Keratinocyte (primary cell): ENCODE data around the gene GARIN5B. TPM values are rescaled to one million over a fixed set of nuclear protein-coding genes. Genes with fewer than 3 reads are reported as not detected.

Experiments used
- DNase-seq: peaks from one replicate; pipeline ENCODE4 v3.0.0-alpha.2; 2011; ENCODE audit warnings: low read depth, missing footprints, low spot score
- FAIRE-seq: peaks from 2 replicates; lab custom pipeline; 2011; peaks lifted over from hg19 to GRCh38; lab: Jason Lieb, UNC
- H2AFZ ChIP-seq: 2 replicates; pipeline ENCODE4 v1.6.0; 2012; ENCODE audit warnings: low read length, control low read depth, inconsistent platforms; ENCODE audit not compliant: control insufficient read depth
- H3K27ac ChIP-seq: 2 replicates; pipeline ENCODE4 v1.5.1; 2011; ENCODE audit warnings: low read length; ENCODE audit not compliant: control insufficient read depth, insufficient read depth
- H3K27me3 ChIP-seq: 3 replicates; pipeline ENCODE4 v1.6.0; 2011; ENCODE audit warnings: low read length; ENCODE audit not compliant: control insufficient read depth, insufficient read depth; ENCODE audit errors: extremely low read depth
- H3K36me3 ChIP-seq, 2 experiments: 2 replicates in 1 of 2; 3 replicates in 1 of 2; pipeline ENCODE4 v1.5.1; 2011; ENCODE audit warnings: low read length in 2 of 2, mild to moderate bottlenecking in 1 of 2; ENCODE audit not compliant: control insufficient read depth in 2 of 2, insufficient read depth in 2 of 2; ENCODE audit errors: extremely low read depth in 1 of 2
- H3K4me1 ChIP-seq: 3 replicates; pipeline ENCODE4 v1.5.1; 2011; ENCODE audit warnings: low read length; ENCODE audit not compliant: control insufficient read depth, insufficient read depth; ENCODE audit errors: extremely low read depth
- H3K4me2 ChIP-seq: 3 replicates; pipeline ENCODE4 v1.6.0; 2011; ENCODE audit warnings: low read depth, low read length; ENCODE audit not compliant: control insufficient read depth, insufficient read depth; ENCODE audit errors: extremely low read depth
- H3K4me3 ChIP-seq, 3 experiments: fragments of 200-600 bp in 1 of 3; sonication (generic) in 1 of 3; 2 replicates in 2 of 3; 3 replicates in 1 of 3; pipeline ENCODE4 v1.5.1; 2011 to 2016; ENCODE audit warnings: low read length in 3 of 3, mild to moderate bottlenecking in 3 of 3, control low read depth in 2 of 3, inconsistent platforms in 1 of 3, low read depth in 1 of 3, mixed read lengths in 1 of 3, mixed run types in 1 of 3, moderate library complexity in 1 of 3; ENCODE audit not compliant: control insufficient read depth in 2 of 3, insufficient read depth in 2 of 3; ENCODE audit errors: extremely low read depth in 1 of 3
- H3K79me2 ChIP-seq: 2 replicates; pipeline ENCODE4 v1.6.0; 2012; ENCODE audit warnings: low read length; ENCODE audit not compliant: control insufficient read depth, insufficient read depth
- H3K9ac ChIP-seq: 3 replicates; pipeline ENCODE4 v1.6.0; 2011; ENCODE audit warnings: low read length; ENCODE audit not compliant: control insufficient read depth, insufficient read depth; ENCODE audit errors: extremely low read depth
- H3K9me1 ChIP-seq: 3 replicates; pipeline ENCODE4 v1.6.0; 2011; ENCODE audit warnings: low read length; ENCODE audit not compliant: control insufficient read depth, insufficient read depth; ENCODE audit errors: extremely low read depth
- H3K9me3 ChIP-seq: 2 replicates; pipeline ENCODE4 v1.5.1; 2012; ENCODE audit warnings: low read depth, low read length; ENCODE audit not compliant: control insufficient read depth
- H4K20me1 ChIP-seq: 3 replicates; pipeline ENCODE4 v1.6.0; 2011; ENCODE audit warnings: low read length; ENCODE audit not compliant: control insufficient read depth, insufficient read depth; ENCODE audit errors: extremely low read depth
- CTCF ChIP-seq, 3 experiments: IDR thresholded peaks in 1 of 3; conservative IDR thresholded peaks in 1 of 3; optimal IDR thresholded peaks in 1 of 3; 2 replicates in 2 of 3; 3 replicates in 1 of 3; pipeline versions ENCODE3 to v1.5.1; 2011; ENCODE audit warnings: low read length in 3 of 3, mild to moderate bottlenecking in 3 of 3, moderate library complexity in 2 of 3, control low read depth in 1 of 3, inconsistent platforms in 1 of 3; ENCODE audit not compliant: insufficient read depth in 2 of 3; ENCODE audit errors: extremely low read depth in 1 of 3
- EZH2 ChIP-seq: IDR thresholded peaks from one replicate; pipeline ENCODE4 v1.6.1; 2012; ENCODE audit warnings: inconsistent platforms, mild to moderate bottlenecking, low read length, moderate library complexity
- dilution Hi-C: fragments of 300-500 bp; cut with MboI; formaldehyde crosslinking; loops from one replicate; pipeline ENCODE4 v1.7.0; 2020; ENCODE audit warnings: low sequenced_read_pairs; ENCODE audit not compliant: extremely low pct_ligation_motif_present
- polyA plus RNA-seq, 5 experiments: library from polyadenylated mRNA; depleted of rRNA in 3 of 5; stranded (reverse) in 3 of 5; stranded (forward) in 1 of 5; unstranded in 1 of 5; fragments of >200 nt; gene quantifications; 1 replicate in 1 of 5; 2 replicates in 3 of 5; 3 replicates in 1 of 5; pipeline versions ENCODE4 v1.2.1 to v1.2.3, GENCODE V29; 2011 to 2012; ENCODE audit warnings: missing spikeins in 2 of 5, low read depth in 1 of 5, low replicate concordance in 1 of 5

The GARIN5B gene
- polyA plus RNA-seq, 1 donor (not counting 4 experiments of a cell fraction or from before 2014, with no cell fraction given), result not detected

DNA sequence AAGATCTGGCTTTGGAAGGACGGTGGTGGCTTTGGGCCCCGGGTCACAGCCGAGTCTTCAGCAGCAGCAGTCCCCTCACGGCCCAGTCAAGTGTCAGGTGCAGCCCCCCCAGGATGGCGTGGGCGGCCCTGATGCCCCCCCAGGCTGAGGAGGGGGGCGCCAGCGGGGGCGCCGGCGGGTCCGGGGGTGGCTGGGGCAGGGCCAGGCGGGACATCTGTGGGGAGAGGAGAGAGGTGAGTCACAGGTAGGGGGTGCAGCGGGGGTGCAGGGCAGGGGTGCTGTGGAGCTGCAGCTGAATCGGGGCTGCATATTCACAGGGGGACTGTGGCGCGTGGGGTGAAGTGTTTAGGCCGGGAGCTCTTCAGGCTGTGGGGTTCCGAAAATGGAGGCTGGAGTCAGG, 2.9 kb upstream of the GARIN5B start:
- Histone ChIP-seq H3K4me3 (no peak overlapping the region), H4K20me1 (no peaks in the 10 kb centered on the region), H3K9me1 (no peaks in the 10 kb centered on the region), H3K36me3 (no peaks in the 10 kb centered on the region), H3K4me2 (no peak overlapping the region), H3K4me1 (peaks cover 14% of the 10 kb centered on the region), H2AFZ (no peak overlapping the region), H3K27me3 (peaks cover 4% of the 10 kb centered on the region), H3K9me3 (no peaks in the 10 kb centered on the region), H3K79me2 (no peaks in the 10 kb centered on the region), H3K27ac (no peak overlapping the region), H3K9ac (no peak overlapping the region)
- FAIRE-seq (no peak), DNase-seq (no peak)
- TF ChIP-seq CTCF (optimal IDR thresholded peaks at IDR 0.05 in 1 of 3, IDR thresholded peaks at IDR 0.05 in 1 of 3, conservative IDR thresholded peaks at IDR 0.05 in 1 of 3; ENCODE audit: extremely low read depth in 1 of 3, insufficient read depth in 2 of 3, low read length in 3 of 3) (no peak), EZH2 (no peak)
- dilution Hi-C loops, result no loop called here

GRCh38 chr19:55365245-55365644, 2.2 kb upstream of the GARIN5B start:
- Histone ChIP-seq H3K9me1 (no peaks in the 10 kb centered on the region), H3K27me3 (no peaks in the 10 kb centered on the region), H2AFZ (no peak overlapping the region), H3K4me3 (no peak overlapping the region), H3K4me1 (peaks cover 8% of the 10 kb centered on the region), H3K9me3 (no peaks in the 10 kb centered on the region), H4K20me1 (no peaks in the 10 kb centered on the region), H3K9ac (no peak overlapping the region), H3K27ac (no peak overlapping the region), H3K79me2 (no peaks in the 10 kb centered on the region), H3K4me2 (no peak overlapping the region), H3K36me3 (no peaks in the 10 kb centered on the region)
- dilution Hi-C loops, result no loop called here
- TF ChIP-seq EZH2 (no peak), CTCF (optimal IDR thresholded peaks at IDR 0.05 in 1 of 3, IDR thresholded peaks at IDR 0.05 in 1 of 3, conservative IDR thresholded peaks at IDR 0.05 in 1 of 3; ENCODE audit: extremely low read depth in 1 of 3, insufficient read depth in 2 of 3, low read length in 3 of 3) (no peak)
- FAIRE-seq, result no peak
- DNase-seq, result no peak
